ENCODE measurements around the gene SMPD4. TPM values are rescaled to one million over a fixed set of nuclear protein-coding genes. Genes with fewer than 3 reads are reported as not detected.
"Not testable (repeated sequence)": the region's sequence is repeated elsewhere in the genome, so short reads cannot be mapped to it uniquely, and the experiment has no call there.

SMPD4 gene, protein sequence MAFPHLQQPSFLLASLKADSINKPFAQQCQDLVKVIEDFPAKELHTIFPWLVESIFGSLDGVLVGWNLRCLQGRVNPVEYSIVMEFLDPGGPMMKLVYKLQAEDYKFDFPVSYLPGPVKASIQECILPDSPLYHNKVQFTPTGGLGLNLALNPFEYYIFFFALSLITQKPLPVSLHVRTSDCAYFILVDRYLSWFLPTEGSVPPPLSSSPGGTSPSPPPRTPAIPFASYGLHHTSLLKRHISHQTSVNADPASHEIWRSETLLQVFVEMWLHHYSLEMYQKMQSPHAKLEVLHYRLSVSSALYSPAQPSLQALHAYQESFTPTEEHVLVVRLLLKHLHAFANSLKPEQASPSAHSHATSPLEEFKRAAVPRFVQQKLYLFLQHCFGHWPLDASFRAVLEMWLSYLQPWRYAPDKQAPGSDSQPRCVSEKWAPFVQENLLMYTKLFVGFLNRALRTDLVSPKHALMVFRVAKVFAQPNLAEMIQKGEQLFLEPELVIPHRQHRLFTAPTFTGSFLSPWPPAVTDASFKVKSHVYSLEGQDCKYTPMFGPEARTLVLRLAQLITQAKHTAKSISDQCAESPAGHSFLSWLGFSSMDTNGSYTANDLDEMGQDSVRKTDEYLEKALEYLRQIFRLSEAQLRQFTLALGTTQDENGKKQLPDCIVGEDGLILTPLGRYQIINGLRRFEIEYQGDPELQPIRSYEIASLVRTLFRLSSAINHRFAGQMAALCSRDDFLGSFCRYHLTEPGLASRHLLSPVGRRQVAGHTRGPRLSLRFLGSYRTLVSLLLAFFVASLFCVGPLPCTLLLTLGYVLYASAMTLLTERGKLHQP
- total RNA-seq = 10 to 100 TPM; 27.7 to 50.0 (median 37.0) TPM

GRCh38 chr2:130181325-130181879 lies at the start of gene SMPD4:
Gene SMPD4 (minus strand): TSS chr2:130181602. CDS start chr2:130176592, 5,010 bp downstream.
- H3K4me1 ChIP-seq = peaks cover 0 to 42% (median 19%) of the 10 kb centered on the region in 3 donors
- no peaks in the 10 kb centered on the region for H3K27me3 ChIP-seq
- H3K27ac ChIP-seq = peak within 1 kb of the TSS; percentile 79 to 96 (median 95)
- TF ChIP-seq CTCF (IDR thresholded peaks at IDR 0.05) (no peak), POLR2A (IDR thresholded peaks at IDR 0.05) (peak; percentile 30 to 37), POLR2AphosphoS5 (IDR thresholded peaks at IDR 0.05) (peak; percentile 83)
- H3K36me3 ChIP-seq = peaks cover 0 to 27% of the 10 kb centered on the region in 2 donors
- H3K9me3 ChIP-seq = no peaks in the 10 kb centered on the region
- peak; percentile 95 for ATAC-seq
- WGBS, 2 donors (ENCODE audit: low coverage in 1 of 2) = no CpG with 5 or more reads among the region's 55 CpGs
- H3K4me3 ChIP-seq = peak within 1 kb of the TSS; percentile 71 to 93

DNA sequence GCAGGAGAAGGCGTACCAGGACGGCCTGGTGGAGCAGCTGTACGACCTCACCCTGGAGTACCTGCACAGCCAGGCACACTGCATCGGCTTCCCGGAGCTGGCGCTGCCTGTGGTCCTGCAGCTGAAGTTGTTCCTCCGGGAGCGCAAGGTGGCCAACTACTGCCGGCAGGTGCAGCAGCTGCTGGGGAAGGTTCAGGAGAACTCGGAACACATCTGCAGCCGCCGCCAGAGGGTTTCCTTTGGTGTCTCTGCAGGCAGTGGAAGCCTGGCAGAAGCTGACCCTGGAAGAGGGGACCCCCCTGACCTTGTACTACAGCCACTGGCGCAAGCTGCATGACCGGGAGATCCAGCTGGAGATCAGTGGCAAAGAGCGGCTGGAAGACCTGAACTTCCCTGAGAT lies 49.5 kb upstream of the SMPD4 start:
- not testable (repeated sequence) for H3K27ac ChIP-seq, H3K36me3 ChIP-seq, ATAC-seq, H3K4me3 ChIP-seq, H3K4me1 ChIP-seq
- peaks cover 0 to 18% (median 0%) of the 10 kb centered on the region in 3 donors for H3K9me3 ChIP-seq
- peaks cover 32% of the 10 kb centered on the region for H3K27me3 ChIP-seq
- WGBS, 2 donors (ENCODE audit: low coverage in 1 of 2) = no CpG with 5 or more reads among the region's 15 CpGs

DNA sequence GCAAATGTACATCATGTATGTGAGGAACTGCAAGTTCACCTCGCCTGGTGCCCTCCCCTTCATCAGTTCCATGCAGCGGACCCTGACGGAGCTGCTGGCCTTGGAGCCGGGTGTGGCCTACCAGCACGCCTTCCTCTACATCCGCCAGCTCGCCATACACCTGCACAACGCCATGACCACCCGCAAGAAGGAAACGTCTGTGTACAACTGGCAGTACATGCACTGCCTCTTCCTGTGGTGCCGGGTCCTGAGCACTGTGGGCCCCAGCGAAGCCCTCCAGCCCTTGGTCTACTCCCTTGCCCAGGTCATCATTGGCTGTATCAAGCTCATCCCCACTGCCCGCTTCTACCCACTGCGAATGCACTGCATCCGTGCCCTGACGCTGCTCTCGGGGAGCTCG lies 49.0 kb upstream of the SMPD4 start:
- no CpG with 5 or more reads among the region's 18 CpGs for WGBS, 2 donors (ENCODE audit: low coverage in 1 of 2)
- not testable (repeated sequence) for H3K36me3 ChIP-seq
- H3K9me3 ChIP-seq = peaks cover 0 to 18% (median 0%) of the 10 kb centered on the region in 3 donors

DNA sequence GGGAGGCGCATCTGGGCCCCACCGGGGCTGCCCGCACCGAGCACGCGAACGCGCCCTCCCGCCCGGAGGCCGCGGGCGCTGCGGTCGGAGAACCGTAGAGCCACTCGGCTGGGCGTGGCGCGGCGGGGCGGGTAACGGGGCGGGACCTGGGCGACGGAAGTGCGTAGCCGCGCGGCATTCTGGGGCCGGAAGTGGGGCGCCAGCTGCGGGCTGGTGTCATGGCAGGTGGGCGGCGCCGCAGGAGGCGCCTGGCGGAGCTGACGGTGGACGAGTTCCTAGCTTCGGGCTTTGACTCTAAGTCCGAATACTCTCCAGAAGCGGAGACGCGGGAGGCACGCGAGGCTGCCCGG lies 47.7 kb upstream of the SMPD4 start:
- H3K36me3 ChIP-seq, H3K27ac ChIP-seq, H3K4me1 ChIP-seq: not testable (repeated sequence)
- Histone ChIP-seq H3K9me3 (peaks cover 0 to 18% (median 0%) of the 10 kb centered on the region in 3 donors), H3K27me3 (peaks cover 34% of the 10 kb centered on the region), H3K4me3 (peak overlapping the region in 1 of 2 donors; percentile 37)
- ATAC-seq = peak; percentile 25
- no CpG with 5 or more reads among the region's 48 CpGs for WGBS, 2 donors (ENCODE audit: low coverage in 1 of 2)

More for the DNA sequence above, 49.0 kb upstream of the SMPD4 start:
- not testable (repeated sequence) for ATAC-seq, H3K4me1 ChIP-seq, H3K4me3 ChIP-seq, H3K27ac ChIP-seq
- H3K27me3 ChIP-seq = peaks cover 32% of the 10 kb centered on the region

GRCh38 chr2:130228467-130229160 lies 47.2 kb upstream of the SMPD4 start:
- Histone ChIP-seq H3K27me3 (peaks cover 38% of the 10 kb centered on the region), H3K9me3 (peaks cover 0 to 18% (median 0%) of the 10 kb centered on the region in 3 donors), H3K4me3 (peak overlapping the region in 1 of 2 donors; percentile 37)
- WGBS, 2 donors (ENCODE audit: low coverage in 1 of 2) = no CpG with 5 or more reads among the region's 69 CpGs
- not testable (repeated sequence) for H3K36me3 ChIP-seq, H3K27ac ChIP-seq, H3K4me1 ChIP-seq, ATAC-seq

DNA sequence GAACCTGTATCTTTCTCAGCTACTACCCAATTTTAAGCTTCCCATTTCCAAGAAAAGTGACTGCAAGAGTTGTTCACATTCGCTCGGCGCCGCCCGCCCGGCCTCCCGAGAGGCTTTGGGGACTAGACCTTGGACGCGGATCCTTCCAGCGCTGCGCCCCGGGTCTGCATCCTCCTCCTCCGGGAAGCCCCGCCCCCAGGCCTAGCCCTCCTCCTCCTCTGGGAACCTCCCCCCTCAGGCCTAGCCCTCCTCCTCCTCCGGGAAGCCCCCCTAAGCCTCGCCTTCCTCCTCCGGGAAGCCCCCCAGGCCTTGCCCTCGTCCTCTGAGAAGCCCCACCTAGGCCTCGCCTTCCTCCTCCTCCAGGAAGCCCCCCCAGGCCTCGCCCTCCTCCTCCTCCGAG lies 46.6 kb upstream of the SMPD4 start:
- H3K4me1 ChIP-seq, H3K36me3 ChIP-seq, H3K27ac ChIP-seq, H3K4me3 ChIP-seq, ATAC-seq: not testable (repeated sequence)
- 91 to 100% methylated on average over 1 to 12 of the region's 21 CpGs for WGBS, 2 donors (ENCODE audit: low coverage in 1 of 2)
- peaks cover 38% of the 10 kb centered on the region for H3K27me3 ChIP-seq
- peaks cover 0 to 18% (median 0%) of the 10 kb centered on the region in 3 donors for H3K9me3 ChIP-seq

DNA sequence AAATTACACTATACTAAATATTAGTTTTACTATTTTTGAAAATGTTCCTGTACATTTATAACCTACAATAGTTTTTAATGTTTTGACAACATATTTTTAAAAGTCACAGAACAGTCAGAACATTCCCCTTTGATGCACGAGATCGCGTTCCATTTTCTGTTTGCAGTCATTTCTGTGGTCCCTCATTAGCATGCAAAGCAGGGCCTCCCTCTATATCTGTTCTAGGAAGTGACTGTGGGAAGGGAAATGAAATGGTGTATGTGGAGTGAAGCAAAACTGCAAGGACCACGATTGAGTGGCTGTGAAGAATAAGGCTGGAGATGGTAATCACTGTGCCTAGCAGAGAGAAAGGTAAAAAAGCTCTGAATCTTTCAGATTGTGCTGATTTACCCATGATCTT lies 41.1 kb upstream of the SMPD4 start:
- not testable (repeated sequence) for ATAC-seq, H3K27ac ChIP-seq, H3K36me3 ChIP-seq, H3K4me1 ChIP-seq, H3K27me3 ChIP-seq, H3K4me3 ChIP-seq, H3K9me3 ChIP-seq
- 41 to 48% methylated on average over 3 to 4 of the region's 4 CpGs for WGBS, 2 donors (ENCODE audit: low coverage in 1 of 2)

DNA sequence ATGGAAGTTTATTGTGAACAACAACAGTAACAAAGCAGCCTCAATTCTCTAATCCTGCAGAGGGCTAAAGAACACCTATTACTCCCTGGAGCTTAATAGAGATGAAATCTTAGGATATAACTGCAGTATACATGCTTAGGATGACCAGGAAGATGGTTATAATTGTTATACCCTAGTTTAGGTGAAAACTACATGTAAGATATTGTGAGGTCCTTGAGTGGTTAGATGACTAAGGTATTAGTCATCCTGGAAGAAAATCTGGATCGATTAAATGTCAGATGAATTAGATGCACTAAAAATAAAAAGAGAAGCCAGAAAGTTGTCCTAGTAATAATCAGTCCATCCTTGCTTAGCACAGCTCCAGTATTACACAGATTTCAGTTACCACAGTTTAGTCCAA lies 39.1 kb upstream of the SMPD4 start:
- peaks cover 12% of the 10 kb centered on the region for H3K27me3 ChIP-seq
- not testable (repeated sequence) for H3K27ac ChIP-seq, H3K4me3 ChIP-seq, H3K4me1 ChIP-seq, H3K36me3 ChIP-seq, ATAC-seq, H3K9me3 ChIP-seq
- 20% methylated on average over 1 of the region's 1 CpG; no CpG with 5 or more reads in 1 of the 2 donors for WGBS, 2 donors (ENCODE audit: low coverage in 1 of 2)

GRCh38 chr2:130219147-130219546 lies 37.7 kb upstream of the SMPD4 start:
- not testable (repeated sequence) for H3K9me3 ChIP-seq, H3K27ac ChIP-seq, H3K4me3 ChIP-seq, H3K36me3 ChIP-seq, H3K4me1 ChIP-seq, ATAC-seq
- WGBS, 2 donors (ENCODE audit: low coverage in 1 of 2) = 85% methylated on average over 2 of the region's 2 CpGs; no CpG with 5 or more reads in 1 of the 2 donors
- peaks cover 19% of the 10 kb centered on the region for H3K27me3 ChIP-seq

- H3K9me3 ChIP-seq, H3K36me3 ChIP-seq, H3K4me3 ChIP-seq, H3K27me3 ChIP-seq, H3K27ac ChIP-seq, H3K4me1 ChIP-seq, ATAC-seq: not testable (repeated sequence)
- WGBS, 2 donors (ENCODE audit: low coverage in 1 of 2) = 95 to 100% methylated on average over 1 to 3 of the region's 13 CpGs
These were observed 25.6 kb upstream of the SMPD4 start for GRCh38 chr2:130207051-130207450.

DNA sequence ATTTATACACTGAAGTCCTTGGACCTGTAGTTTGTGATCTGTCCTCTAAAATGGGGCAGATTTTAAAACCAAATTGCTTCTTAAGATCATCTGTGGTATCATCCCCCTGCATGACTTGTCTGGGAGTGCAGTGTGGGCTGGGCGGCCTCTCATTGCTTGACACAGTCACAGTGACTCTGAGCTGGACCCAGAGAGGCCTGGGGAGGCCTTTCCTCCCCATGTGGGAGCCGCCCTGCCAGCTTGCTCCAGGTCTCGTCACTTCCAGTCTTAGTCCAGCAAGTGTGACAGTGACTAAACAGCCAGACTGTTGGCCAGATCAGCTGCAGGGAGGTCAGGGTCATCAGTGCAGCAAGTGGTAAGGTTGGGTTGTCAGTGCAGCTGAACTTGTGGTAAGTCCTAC lies 21.7 kb upstream of the SMPD4 start:
- not testable (repeated sequence) for H3K4me3 ChIP-seq, H3K9me3 ChIP-seq, H3K4me1 ChIP-seq, ATAC-seq, H3K27ac ChIP-seq, H3K36me3 ChIP-seq, H3K27me3 ChIP-seq
- WGBS, 2 donors (ENCODE audit: low coverage in 1 of 2) = 100% methylated on average over 1 of the region's 3 CpGs; no CpG with 5 or more reads in 1 of the 2 donors

Measured in gastroesophageal sphincter (tissue), 4 donors.